Myometrial cell (primary cell): ENCODE results near the gene ADGRG1. TPM values are rescaled to one million over a fixed set of nuclear protein-coding genes. Genes with fewer than 3 reads are reported as not detected.

Source experiments
- total RNA-seq: library from RNA; depleted of rRNA; stranded (reverse); fragments of >200 nt; gene quantifications from 2 replicates; pipeline ENCODE4 v1.2.3, GENCODE V29; 2015

The ADGRG1 gene
- under 0.01 TPM in 2 replicates for total RNA-seq

GRCh38 chr16:57628008-57628781, at the start of gene ADGRG1:
ADGRG1 (plus strand) TSS chr16:57628630; CDS start chr16:57650288, 21,658 bp downstream.

GRCh38 chr16:57668263-57668571, 39.8 kb downstream of the ADGRG1 start, which contains the start of gene ADGRG3:
ADGRG3 (plus strand) TSS chr16:57668306; CDS start chr16:57668348, 42 bp downstream.

GRCh38 chr16:57694725-57695679, 66.6 kb downstream of the ADGRG1 start, which contains the start of gene DRC7:
DRC7 (plus strand) TSS chr16:57694806; CDS start chr16:57697950, 3,144 bp downstream.

Other genes starting within 250 kb of the ADGRG1 start
- gene CCL17, start 223.9 kb upstream of the ADGRG1 start, total RNA-seq: not detected in 2 replicates
- gene CIAPIN1, start 181.2 kb upstream of the ADGRG1 start, total RNA-seq: 33.7 and 37.7 TPM in 2 replicates
- gene COQ9, start 181.2 kb upstream of the ADGRG1 start, total RNA-seq: 47.7 and 66.3 TPM in 2 replicates
- gene POLR2C, start 166.0 kb upstream of the ADGRG1 start, total RNA-seq: 128 and 132 TPM in 2 replicates
- gene DOK4, start 142.1 kb upstream of the ADGRG1 start, total RNA-seq: 43.5 and 47.9 TPM in 2 replicates
- gene CCDC102A, start 92.1 kb upstream of the ADGRG1 start, total RNA-seq: 16.1 and 21.0 TPM in 2 replicates
- gene ADGRG5, start 86.0 kb upstream of the ADGRG1 start, total RNA-seq: not detected in 2 replicates
- not detected in 2 replicates for gene ADGRG3, start 39.7 kb downstream of the ADGRG1 start, total RNA-seq
- not detected in 2 replicates for gene DRC7, start 66.2 kb downstream of the ADGRG1 start, total RNA-seq
- 34.6 and 40.9 TPM in 2 replicates for gene KATNB1, start 107.1 kb downstream of the ADGRG1 start, total RNA-seq
- 38.3 and 44.1 TPM in 2 replicates for gene KIFC3, start 173.9 kb downstream of the ADGRG1 start, total RNA-seq